Right atrium auricular region (tissue), 2 donors: ENCODE results near the gene DDX51. TPM values are rescaled to one million over a fixed set of nuclear protein-coding genes. Genes with fewer than 3 reads are reported as not detected.

Experiments
- DNase-seq: peaks from one replicate; pipeline ENCODE4 v3.0.0-alpha.2; 2019; ENCODE audit warnings: low spot score
- H3K27ac ChIP-seq, 2 donors: fragments of 200-600 bp; sonication (generic); 1 replicate in 1 of 2; 2 replicates in 1 of 2; pipeline ENCODE4 v1.5.1; 2016 to 2019
- H3K27me3 ChIP-seq, 2 donors: fragments of 200-600 bp; sonication (generic); one replicate each; pipeline versions ENCODE4 v1.5.1 to v1.6.0; 2017 to 2019
- H3K36me3 ChIP-seq: fragments of 200-600 bp; sonication (generic); one replicate; pipeline ENCODE4 v1.5.1; 2016
- H3K4me1 ChIP-seq, 2 donors: fragments of 200-600 bp; sonication (generic); one replicate each; pipeline versions ENCODE4 v1.5.1 to v1.6.0; 2017 to 2019
- H3K4me3 ChIP-seq, 2 donors: fragments of 200-600 bp; sonication (generic); 1 replicate in 1 of 2; 2 replicates in 1 of 2; pipeline ENCODE4 v1.5.1; 2017 to 2019; ENCODE audit warnings: mild to moderate bottlenecking in 1 of 2, moderate library complexity in 1 of 2
- H3K9me3 ChIP-seq, 2 donors: fragments of 200-600 bp; sonication (generic); one replicate each; pipeline ENCODE4 v1.5.1; 2019
- total RNA-seq, 2 donors: library from RNA; depleted of rRNA; stranded (reverse); fragments of >200 nt; gene quantifications; one replicate each; pipeline ENCODE4 v1.1.0, GENCODE V29; 2016
- TF ChIP-seq, protein P1 (sequence below), 2 donors: fragments of 200-600 bp; sonication (generic); IDR thresholded peaks; one replicate each; pipeline ENCODE4 v1.5.1; 2019; ENCODE audit warnings: antibody characterized with exemption in 2 of 2

The DDX51 gene
- total RNA-seq, 2 donors from 2014 or later, result 6.6 to 8.0 TPM

DNA sequence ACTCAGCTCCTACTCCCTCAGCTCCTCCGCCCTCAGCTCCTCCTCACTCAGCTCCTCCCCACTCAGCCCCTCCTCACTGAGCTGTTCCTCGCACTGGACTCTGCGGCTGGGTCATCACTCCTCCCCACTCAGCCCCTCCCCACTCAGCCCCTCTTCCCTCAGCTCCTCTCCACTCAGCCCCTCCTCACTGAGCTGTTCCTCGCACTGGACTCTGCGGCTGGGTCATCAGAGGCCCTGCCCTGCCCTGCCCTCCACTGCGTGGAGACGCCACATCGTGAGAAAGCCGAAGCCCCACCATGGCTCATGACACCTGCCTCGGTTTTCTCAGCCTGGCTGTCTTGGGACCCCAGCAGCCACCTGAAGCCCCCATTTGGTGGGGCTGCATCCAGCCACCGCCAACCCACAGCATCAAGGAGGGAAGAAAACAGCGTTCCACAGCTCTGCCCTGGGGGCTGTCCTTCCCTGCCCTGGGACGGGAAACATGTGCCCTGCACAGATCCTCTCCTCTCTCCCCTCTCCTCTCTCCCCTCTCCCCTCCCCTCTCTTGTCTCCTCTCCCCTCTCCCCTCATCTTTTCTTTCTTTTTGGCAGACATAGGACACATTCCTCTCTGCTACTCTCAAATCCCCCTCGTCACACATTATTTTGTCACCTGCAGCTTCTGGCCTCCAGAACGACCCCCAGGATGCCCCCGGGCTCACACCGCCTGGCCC, 17.8 kb upstream of the DDX51 start:
- Histone ChIP-seq H3K4me1 (no peaks in the 10 kb centered on the region), H3K36me3 (peaks cover 8% of the 10 kb centered on the region), H3K9me3 (no peaks in the 10 kb centered on the region), H3K4me3 (no peak overlapping the region), H3K27me3 (no peaks in the 10 kb centered on the region), H3K27ac (no peak overlapping the region)
- DNase-seq, result no peak
- TF ChIP-seq, protein P1, sequence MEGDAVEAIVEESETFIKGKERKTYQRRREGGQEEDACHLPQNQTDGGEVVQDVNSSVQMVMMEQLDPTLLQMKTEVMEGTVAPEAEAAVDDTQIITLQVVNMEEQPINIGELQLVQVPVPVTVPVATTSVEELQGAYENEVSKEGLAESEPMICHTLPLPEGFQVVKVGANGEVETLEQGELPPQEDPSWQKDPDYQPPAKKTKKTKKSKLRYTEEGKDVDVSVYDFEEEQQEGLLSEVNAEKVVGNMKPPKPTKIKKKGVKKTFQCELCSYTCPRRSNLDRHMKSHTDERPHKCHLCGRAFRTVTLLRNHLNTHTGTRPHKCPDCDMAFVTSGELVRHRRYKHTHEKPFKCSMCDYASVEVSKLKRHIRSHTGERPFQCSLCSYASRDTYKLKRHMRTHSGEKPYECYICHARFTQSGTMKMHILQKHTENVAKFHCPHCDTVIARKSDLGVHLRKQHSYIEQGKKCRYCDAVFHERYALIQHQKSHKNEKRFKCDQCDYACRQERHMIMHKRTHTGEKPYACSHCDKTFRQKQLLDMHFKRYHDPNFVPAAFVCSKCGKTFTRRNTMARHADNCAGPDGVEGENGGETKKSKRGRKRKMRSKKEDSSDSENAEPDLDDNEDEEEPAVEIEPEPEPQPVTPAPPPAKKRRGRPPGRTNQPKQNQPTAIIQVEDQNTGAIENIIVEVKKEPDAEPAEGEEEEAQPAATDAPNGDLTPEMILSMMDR (IDR thresholded peaks at IDR 0.05), result no peak

DNA sequence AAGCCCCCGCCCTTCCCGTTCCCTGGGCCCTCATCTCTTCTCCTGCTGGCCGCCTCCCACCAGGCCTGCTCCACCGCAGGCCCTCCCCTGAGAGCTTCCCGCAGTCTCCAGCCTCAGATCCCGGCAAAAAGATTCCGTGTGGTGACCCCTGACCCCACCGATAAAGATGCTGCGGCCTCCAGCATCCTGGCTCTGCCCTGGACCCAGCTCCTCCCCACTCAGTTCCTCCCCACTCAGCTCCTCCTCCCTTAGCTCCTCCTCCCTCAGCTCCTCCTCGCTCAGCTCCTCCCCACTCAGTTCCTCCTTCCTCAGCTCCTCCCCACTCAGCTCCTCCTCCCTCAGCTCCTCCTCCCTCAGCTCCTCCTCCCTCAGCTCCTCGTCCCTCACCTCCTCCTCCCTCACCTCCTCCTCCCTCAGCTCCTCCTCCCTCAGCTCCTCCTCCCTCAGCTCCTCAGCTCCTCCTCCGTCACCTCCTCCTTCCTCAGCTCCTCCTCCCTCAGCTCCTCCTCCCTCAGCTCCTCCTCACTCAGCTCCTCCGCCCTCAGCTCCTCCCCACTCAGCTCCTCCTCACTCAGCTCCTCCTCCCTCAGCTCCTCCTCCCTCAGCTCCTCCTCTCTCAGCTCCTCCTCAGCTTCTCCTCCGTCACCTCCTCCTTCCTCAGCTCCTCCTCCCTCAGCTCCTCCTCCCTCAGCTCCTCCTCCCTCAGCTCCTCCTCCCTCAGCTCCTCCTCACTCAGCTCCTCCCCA, 17.1 kb upstream of the DDX51 start:
- Histone ChIP-seq H3K27me3 (no peaks in the 10 kb centered on the region), H3K27ac (no peak overlapping the region), H3K36me3 (peaks cover 8% of the 10 kb centered on the region), H3K4me3 (no peak overlapping the region), H3K9me3 (no peaks in the 10 kb centered on the region), H3K4me1 (no peaks in the 10 kb centered on the region)
- TF ChIP-seq, protein P1 (IDR thresholded peaks at IDR 0.05), result no peak
- no peak for DNase-seq

DNA sequence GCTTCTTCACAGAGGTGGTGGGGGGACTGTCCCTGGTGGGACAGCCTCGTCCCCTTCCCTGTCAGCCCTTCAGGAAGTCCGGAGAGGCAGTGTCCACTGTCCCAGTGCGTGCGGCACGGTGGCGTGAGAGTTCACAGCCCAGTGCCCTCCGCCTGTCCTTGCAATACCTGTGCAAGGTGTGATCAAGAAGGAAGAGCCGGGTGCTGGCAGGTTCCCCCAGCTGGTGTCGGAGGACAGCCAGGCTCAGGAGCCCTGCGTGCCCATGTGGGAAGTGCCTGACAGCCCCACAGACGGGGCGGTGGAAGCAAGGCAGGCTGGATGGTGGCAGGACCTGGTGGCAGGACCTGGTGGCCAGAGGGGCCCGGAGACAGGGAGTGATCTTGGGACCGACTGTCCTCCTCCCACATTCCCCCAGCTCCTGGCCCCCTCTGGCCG, 16.5 kb upstream of the DDX51 start:
- H3K4me1 ChIP-seq, result no peaks in the 10 kb centered on the region
- TF ChIP-seq, protein P1 (IDR thresholded peaks at IDR 0.05), result no peak
- peaks cover 8% of the 10 kb centered on the region for H3K36me3 ChIP-seq
- H3K4me3 ChIP-seq, result no peak overlapping the region
- no peaks in the 10 kb centered on the region for H3K9me3 ChIP-seq
- no peak for DNase-seq
- H3K27ac ChIP-seq, result no peak overlapping the region
- no peaks in the 10 kb centered on the region for H3K27me3 ChIP-seq

DNA sequence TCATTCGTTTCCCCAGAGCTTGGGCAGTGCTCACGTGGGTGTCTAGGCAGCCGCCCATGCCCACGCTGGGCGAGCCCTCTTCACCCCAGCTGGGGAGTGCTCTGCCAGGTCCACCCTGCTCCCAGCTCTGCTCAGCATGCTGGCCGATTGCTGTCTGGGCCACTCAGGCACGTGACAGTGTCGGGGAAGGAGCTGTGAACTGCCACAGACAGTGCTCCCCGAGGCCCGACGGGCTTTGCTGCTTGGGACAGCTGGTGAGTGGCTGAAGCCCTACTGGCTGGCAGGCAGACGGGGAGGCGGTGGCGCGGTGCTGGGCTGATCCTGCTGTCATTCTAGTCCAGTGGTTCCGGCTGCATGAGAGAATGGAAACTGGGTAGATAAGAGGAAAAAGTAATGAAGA, 15.9 kb upstream of the DDX51 start:
- TF ChIP-seq, protein P1 (IDR thresholded peaks at IDR 0.05), result no peak
- DNase-seq, result no peak
- Histone ChIP-seq H3K27ac (no peak overlapping the region), H3K36me3 (peaks cover 8% of the 10 kb centered on the region), H3K9me3 (no peaks in the 10 kb centered on the region), H3K4me3 (no peak overlapping the region), H3K27me3 (no peaks in the 10 kb centered on the region), H3K4me1 (no peaks in the 10 kb centered on the region)

DNA sequence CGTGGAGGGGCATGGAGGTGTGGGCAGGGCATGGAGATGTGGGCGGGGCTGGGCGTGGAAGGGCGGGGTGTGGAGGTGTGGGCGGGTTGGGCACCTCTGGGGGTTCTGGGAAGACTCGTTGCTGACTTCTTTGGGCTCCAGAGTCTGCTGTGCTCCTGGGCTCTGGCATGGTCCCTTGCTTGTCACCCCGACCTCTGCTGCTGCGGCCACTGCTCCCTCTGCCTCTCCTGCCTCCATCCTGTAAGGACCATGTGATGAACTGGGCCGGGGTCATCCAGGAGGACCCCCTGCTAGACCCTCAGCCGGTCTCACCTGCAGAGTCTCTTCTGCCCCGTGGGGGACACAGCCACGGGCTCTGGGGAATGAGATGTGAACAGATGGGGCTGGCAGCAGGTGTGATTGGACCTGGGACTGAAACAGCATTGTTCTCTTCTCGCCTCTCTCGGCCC, 15.5 kb upstream of the DDX51 start:
- no peak overlapping the region for H3K27ac ChIP-seq
- H3K4me1 ChIP-seq, result no peaks in the 10 kb centered on the region
- no peak for DNase-seq
- TF ChIP-seq, protein P1 (IDR thresholded peaks at IDR 0.05), result no peak
- no peaks in the 10 kb centered on the region for H3K9me3 ChIP-seq
- peaks cover 8% of the 10 kb centered on the region for H3K36me3 ChIP-seq
- no peak overlapping the region for H3K4me3 ChIP-seq
- H3K27me3 ChIP-seq, result no peaks in the 10 kb centered on the region
